ENCODE data around the gene OMA1. TPM values are rescaled to one million over a fixed set of nuclear protein-coding genes. Genes with fewer than 3 reads are reported as not detected.

The OMA1 gene
- total RNA-seq, 4 donors from 2014 or later, result 17.1 to 32.2 (median 29.0) TPM

GRCh38 chr1:58465176-58465575 is 81.3 kb downstream of the OMA1 start:
- Histone ChIP-seq H3K27ac (no peak overlapping the region), H3K4me3 (no peak overlapping the region), H3K27me3 (no peaks in the 10 kb centered on the region), H3K36me3 (peaks cover 0 to 52% (median 0%) of the 10 kb centered on the region in 3 donors), H3K9me3 (no peaks in the 10 kb centered on the region), H3K4me1 (no peaks in the 10 kb centered on the region)
- 65 to 76% methylated on average over 6 of the region's 6 CpGs for WGBS, 2 donors
- TF ChIP-seq POLR2A (IDR thresholded peaks at IDR 0.05) (no peak), CTCF (IDR thresholded peaks at IDR 0.05) (no peak), EP300 (IDR thresholded peaks at IDR 0.05) (no peak)
- DNase-seq (ENCODE audit: low spot score in 2 of 2), result no peak

GRCh38 chr1:58460469-58460868 is 86.1 kb downstream of the OMA1 start:
- H3K27ac ChIP-seq, result no peak overlapping the region
- no peak for TF ChIP-seq EP300 (IDR thresholded peaks at IDR 0.05)
- TF ChIP-seq POLR2A (IDR thresholded peaks at IDR 0.05), result no peak
- TF ChIP-seq CTCF (IDR thresholded peaks at IDR 0.05), result no peak
- DNase-seq (ENCODE audit: low spot score in 2 of 2), result no peak
- H3K27me3 ChIP-seq, result no peaks in the 10 kb centered on the region
- H3K9me3 ChIP-seq, result no peaks in the 10 kb centered on the region
- peaks cover 0 to 25% (median 0%) of the 10 kb centered on the region in 3 donors for H3K36me3 ChIP-seq
- WGBS, 2 donors, result 29 to 40% methylated on average over 2 of the region's 2 CpGs
- no peak overlapping the region for H3K4me3 ChIP-seq
- no peaks in the 10 kb centered on the region for H3K4me1 ChIP-seq

- no peak overlapping the region for H3K27ac ChIP-seq
- H3K9me3 ChIP-seq, result no peaks in the 10 kb centered on the region
- peaks cover 0 to 21% (median 0%) of the 10 kb centered on the region in 3 donors for H3K36me3 ChIP-seq
- H3K4me1 ChIP-seq, result no peaks in the 10 kb centered on the region
- 81 to 86% methylated on average over 1 of the region's 1 CpG for WGBS, 2 donors
- no peak for DNase-seq (ENCODE audit: low spot score in 2 of 2)
- H3K4me3 ChIP-seq, result no peak overlapping the region
- no peaks in the 10 kb centered on the region for H3K27me3 ChIP-seq
- TF ChIP-seq POLR2A (IDR thresholded peaks at IDR 0.05), result no peak
- TF ChIP-seq CTCF (IDR thresholded peaks at IDR 0.05), result no peak
- TF ChIP-seq EP300 (IDR thresholded peaks at IDR 0.05), result no peak
Observed at GRCh38 chr1:58459911-58460310, 86.6 kb downstream of the OMA1 start.

GRCh38 chr1:58457023-58457635 is 89.4 kb downstream of the OMA1 start:
- Histone ChIP-seq H3K36me3 (peaks cover 0 to 8% (median 0%) of the 10 kb centered on the region in 3 donors), H3K9me3 (no peaks in the 10 kb centered on the region), H3K27me3 (no peaks in the 10 kb centered on the region), H3K4me1 (no peaks in the 10 kb centered on the region), H3K4me3 (no peak overlapping the region), H3K27ac (no peak overlapping the region)
- TF ChIP-seq POLR2A (IDR thresholded peaks at IDR 0.05) (no peak), CTCF (IDR thresholded peaks at IDR 0.05) (no peak), EP300 (IDR thresholded peaks at IDR 0.05) (no peak)
- WGBS, 2 donors, result 52 to 55% methylated on average over 11 of the region's 11 CpGs
- no peak for DNase-seq (ENCODE audit: low spot score in 2 of 2)

GRCh38 chr1:58456470-58456869 is 90.1 kb downstream of the OMA1 start:
- H3K4me3 ChIP-seq, result no peak overlapping the region
- peaks cover 0 to 8% (median 0%) of the 10 kb centered on the region in 3 donors for H3K36me3 ChIP-seq
- H3K9me3 ChIP-seq, result no peaks in the 10 kb centered on the region
- H3K4me1 ChIP-seq, result no peaks in the 10 kb centered on the region
- no peak for DNase-seq (ENCODE audit: low spot score in 2 of 2)
- H3K27ac ChIP-seq, result no peak overlapping the region
- H3K27me3 ChIP-seq, result no peaks in the 10 kb centered on the region
- 69 to 77% methylated on average over 3 of the region's 3 CpGs for WGBS, 2 donors
- TF ChIP-seq EP300 (IDR thresholded peaks at IDR 0.05), result no peak
- TF ChIP-seq CTCF (IDR thresholded peaks at IDR 0.05), result no peak
- no peak for TF ChIP-seq POLR2A (IDR thresholded peaks at IDR 0.05)
